HG03039 (cell line): ENCODE measurements around the gene OR51B4.
"Not testable (repeated sequence)": the region's sequence is repeated elsewhere in the genome, so short reads cannot be mapped to it uniquely, and the experiment has no call there.

Experiments
- ATAC-seq: cut with Tn5 transposase; IDR thresholded peaks from one replicate; pipeline ENCODE4 v1.9.1; 2021; ENCODE audit warnings: mild to moderate bottlenecking, moderate library complexity; ENCODE audit not compliant: unreplicated experiment

Gene OR51B4, protein sequence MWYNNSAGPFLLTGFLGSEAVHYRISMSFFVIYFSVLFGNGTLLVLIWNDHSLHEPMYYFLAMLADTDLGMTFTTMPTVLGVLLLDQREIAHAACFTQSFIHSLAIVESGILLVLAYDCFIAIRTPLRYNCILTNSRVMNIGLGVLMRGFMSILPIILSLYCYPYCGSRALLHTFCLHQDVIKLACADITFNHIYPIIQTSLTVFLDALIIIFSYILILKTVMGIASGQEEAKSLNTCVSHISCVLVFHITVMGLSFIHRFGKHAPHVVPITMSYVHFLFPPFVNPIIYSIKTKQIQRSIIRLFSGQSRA

GRCh38 chr11:5301846-5302245 is at the start of gene OR51B4:
TSS of gene OR51B4 (minus strand) at chr11:5301946. CDS start at chr11:5301946, 0 bp downstream.
- ATAC-seq, result no peak

GRCh38 chr11:5351208-5351607 is 49.5 kb upstream of the OR51B4 start, which contains the start of gene OR51B6:
TSS of gene OR51B6 (plus strand) at chr11:5351508. CDS start at chr11:5351508, 0 bp downstream.
- no peak for ATAC-seq

- ATAC-seq, result no peak
Observed at GRCh38 chr11:5349550-5349949, 47.8 kb upstream of the OR51B4 start.

DNA sequence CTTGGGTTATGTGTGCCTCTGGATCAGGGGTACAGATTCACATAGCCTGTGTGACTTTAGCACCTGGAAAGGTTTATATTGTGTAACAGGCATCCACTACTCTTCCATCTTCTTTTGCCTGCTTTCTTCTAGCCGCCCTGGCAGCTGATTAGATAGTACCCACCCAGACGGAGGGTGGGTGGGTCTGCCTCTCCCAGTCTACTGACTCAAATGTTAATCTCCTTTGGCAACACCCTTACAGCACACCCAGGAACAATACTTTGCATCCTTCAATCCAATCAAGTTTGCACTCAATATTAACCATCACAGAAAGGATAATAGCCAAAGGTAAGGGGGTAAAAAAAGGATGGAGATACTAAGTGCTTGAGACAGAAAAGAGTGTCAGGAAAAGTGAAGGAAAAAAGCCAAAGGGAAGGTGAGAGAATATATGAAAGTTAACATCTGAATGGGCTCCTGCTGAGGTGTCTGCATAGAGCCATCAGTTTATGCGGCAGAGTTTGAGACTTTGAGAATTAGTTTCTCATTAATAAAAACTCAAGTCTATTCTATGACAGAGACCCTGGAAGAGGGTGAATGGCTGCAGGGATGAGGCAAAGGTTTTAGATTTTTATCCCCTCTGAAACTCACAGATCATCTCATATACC is 46.9 kb upstream of the OR51B4 start:
- ATAC-seq, result no peak

DNA sequence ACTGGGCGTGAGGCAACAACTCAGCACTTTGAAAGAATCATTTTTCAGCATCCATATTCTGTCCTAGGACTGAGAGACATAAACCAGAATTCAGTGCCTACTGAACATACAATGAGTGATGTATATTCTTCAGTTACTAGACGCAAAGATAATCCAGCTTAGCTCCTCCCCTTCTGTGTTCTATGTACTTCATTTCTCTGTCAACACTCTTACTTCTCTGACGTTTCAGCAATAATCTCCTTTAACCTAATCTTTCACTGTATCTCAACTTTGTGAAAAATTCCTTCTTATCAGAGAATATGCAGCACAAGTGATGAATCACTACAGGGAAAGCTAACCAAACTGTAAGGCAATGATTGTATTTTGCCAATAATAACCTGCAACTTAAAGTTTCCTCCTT is 44.1 kb upstream of the OR51B4 start:
- ATAC-seq, result no peak

DNA sequence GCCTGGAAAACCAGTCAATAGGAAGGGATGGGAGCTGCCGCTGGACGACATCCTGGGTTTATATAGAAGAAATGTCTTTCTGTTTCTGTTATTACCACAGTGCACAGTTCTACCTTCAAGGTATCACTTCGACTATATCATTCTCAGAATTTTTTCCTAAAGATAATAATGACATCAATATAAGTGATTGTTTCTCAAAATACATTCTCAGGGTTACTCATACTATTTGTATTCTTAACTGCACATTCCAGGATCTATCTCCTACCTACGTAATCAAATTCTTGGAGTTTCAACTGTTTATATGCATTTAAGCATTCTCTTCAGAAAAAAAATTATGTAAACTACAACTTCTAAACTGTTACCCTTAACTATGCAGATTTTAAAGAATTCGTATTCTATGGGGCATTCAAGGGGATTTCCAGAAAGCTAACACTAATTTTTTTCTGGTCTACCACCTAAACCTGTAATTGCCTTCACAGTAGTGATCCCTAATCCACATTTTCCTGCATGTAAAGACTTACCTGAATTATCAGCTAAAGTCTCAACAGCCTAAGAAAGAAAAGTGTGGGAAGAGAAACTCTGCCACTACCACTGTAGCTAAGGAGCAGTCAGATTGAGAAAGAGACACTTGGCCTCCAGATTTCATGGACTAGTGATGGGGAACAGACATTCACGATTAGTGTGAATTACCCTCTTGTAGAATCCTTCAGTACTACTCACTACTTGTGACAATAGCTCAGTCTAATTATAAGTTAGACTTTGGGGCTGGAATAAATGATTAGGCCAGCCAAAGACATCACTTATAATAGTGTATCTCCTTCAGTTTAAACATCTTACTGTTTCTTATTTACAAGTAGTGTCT is 42.0 kb upstream of the OR51B4 start, which contains the start of gene OR51B5:
Gene OR51B5 (minus strand): TSS at position 51 of the 862 bp plus-strand sequence. CDS start 0 bp downstream, at position 51.
- ATAC-seq, result no peak

DNA sequence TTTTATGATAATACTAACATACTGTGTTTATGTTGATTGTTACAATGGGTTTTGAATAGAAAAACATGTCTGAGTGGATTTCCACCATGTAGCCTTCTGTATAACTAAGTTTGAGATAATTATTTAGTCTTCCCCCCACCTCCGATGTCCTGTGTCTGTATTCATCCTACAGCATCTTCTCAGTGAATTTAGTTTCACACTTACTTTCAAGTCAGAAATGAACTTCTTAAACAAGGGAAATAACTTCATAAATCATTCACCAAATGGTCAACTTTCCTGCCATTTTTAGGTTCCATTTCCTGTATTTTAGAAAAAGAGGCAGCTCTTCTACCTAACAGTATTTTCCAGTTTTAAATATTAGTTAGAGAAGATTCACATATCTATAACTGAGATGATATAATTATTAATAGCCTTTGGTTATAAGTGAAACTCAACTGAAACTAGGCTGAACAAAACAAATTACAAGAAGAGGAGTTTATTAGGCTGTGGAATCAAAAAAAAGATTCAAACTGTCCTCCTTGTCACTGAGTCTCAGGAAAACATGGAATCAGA is 38.1 kb upstream of the OR51B4 start:
- ATAC-seq, result no peak

- ATAC-seq, result not testable (repeated sequence)
Observed at GRCh38 chr11:5337253-5337652, 35.5 kb upstream of the OR51B4 start.

DNA sequence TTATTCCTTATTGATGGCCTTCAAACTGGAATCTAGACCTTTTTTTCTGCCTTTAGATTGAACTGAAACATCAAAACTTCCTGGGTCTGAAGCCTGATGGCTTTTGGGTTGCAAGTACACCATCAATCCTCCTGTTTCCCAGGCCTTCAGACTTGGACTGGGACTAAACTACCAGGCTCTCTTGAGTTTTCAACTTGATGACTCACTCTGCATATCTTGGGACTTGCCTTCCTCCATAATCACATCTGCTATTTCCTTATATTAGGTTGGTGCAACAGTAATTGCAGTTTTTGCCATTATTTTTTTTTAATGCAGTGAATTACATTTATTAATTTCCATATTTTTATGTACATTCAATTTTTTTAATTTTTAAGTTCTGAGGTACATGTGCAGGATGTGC is 34.6 kb upstream of the OR51B4 start:
- ATAC-seq, result no peak

DNA sequence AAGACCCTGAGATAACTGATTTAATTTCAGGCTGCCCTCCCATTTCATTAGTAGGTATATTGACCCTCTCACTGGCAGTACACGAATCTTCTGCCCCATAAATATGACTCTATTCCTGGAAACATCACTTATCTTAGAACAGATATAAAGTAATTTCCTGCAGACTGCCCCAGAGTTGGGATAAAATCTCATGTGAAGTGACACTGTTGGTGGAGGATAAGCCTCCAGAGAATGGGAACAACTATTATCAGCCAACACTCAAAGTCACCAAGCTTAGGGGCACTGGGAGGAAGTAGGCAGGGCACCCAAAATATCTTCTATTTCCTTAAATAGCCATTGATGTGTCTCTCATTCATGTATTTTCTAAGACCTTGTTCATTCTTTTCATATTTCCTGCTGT is 33.4 kb upstream of the OR51B4 start:
- no peak for ATAC-seq

DNA sequence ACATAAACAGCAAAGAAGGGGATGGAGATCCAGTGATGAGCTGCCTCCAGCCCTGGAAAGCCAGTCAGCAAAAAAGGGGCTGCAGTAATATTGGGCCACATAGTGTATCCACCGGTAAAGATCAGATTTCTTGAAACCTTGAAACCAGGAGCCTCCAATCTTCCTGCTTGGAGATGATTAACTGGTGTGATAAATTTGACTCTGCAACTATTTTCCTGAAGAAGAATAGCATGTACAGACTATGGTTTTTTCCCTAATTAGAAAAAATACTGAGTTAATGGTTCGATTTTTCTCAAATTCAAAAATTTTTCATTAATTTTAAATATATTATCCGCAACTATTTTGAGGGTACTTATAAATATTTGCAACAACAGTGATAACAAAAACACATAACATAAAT is 22.5 kb upstream of the OR51B4 start, which contains the start of gene OR51B2:
Gene OR51B2 (minus strand): TSS at position 101 of the 400 bp plus-strand sequence. CDS start 0 bp downstream, at position 101.
- ATAC-seq, result no peak

DNA sequence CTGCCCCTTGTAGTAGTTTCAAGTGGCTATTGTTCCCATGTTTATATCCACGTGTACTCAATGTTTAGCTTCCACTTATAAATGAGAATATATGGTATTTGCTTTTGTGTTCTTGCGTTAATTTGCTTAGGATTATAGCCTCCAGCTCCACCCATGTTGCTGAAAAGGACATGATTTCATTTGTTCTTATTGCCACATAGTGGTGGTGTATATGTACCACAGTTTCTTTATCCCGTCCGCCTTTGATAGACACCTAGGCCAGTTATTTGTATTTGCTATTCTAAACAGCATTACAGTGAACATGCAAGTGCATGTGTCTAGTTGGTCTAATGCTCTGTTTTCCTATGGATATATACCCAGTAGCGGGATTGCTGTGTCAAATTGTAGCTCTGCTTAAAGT is 15.5 kb upstream of the OR51B4 start:
- no peak for ATAC-seq

DNA sequence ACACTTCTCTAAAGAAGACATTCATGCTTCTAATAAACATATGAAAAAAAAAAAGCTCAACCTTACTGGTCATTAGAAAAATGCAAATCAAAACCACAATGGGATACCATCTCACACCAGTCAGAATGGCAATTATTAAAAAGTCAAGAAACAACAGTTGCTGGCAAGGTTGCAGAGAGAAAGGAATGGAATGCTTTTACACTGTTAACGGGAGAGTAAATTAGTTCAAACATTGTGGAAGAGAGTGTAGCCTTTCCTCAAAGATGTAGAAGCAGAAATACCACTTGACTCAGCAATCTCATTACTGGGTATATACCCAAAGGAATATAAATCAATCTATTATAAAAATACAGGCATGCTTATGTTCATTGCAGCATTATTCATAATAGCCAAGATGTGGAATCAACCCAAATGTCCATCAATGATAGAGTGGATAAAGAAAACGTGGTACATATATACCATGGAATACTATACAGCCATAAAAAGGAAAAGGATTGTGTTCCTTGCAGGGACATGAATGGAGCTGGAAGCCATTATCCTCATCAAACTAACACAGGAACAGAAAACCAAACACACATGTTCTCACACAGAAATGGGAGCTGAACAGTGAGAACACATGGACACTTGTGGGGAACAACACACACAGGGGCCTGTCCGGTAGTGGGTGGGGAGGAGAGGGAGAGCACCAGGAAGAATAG is 11.7 kb upstream of the OR51B4 start:
- not testable (repeated sequence) for ATAC-seq

- no peak for ATAC-seq
Observed at GRCh38 chr11:5310423-5310822, 8.7 kb upstream of the OR51B4 start.

GRCh38 chr11:5307256-5308019 is 5.7 kb upstream of the OR51B4 start:
- ATAC-seq, result no peak

DNA sequence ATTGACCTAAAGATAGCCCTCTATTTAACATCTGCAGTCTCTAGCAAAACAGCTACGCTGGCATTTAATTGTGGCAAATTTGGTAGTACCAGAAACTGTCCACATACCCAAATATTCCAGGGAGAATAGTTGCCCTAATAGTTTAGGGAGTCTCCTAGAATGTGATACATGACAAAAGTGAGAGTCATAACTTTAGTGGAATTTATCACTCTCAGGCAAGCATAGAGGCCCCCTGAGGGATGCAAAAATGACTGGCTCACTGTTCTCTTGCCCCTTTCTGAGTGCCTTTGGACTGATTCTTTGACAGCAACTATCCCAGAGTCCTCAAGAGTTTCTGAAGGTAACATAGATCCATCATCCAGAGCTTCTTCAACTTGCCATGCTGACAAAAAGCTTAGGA is 2.3 kb upstream of the OR51B4 start:
- ATAC-seq, result no peak

DNA sequence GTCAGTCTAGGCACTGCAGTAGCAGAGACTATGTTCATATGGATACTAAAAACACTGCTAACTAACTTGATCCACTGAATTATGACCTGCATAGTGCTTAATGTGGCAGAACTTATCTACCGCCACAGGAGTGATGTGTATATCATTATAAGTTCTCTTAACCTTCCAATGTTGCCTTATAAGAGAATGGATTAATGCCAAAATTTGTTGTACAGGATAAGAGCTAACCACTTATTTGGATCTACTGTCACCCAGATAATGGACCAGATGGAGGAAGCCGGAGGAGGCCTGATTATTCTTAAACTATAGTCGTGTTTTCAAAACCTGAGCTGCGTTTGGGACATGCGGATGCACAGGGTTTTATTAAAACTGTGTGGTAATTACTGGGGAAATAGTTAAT is 1.9 kb upstream of the OR51B4 start:
- no peak for ATAC-seq

- no peak for ATAC-seq
Observed at GRCh38 chr11:5300251-5300650, 1.5 kb downstream of the OR51B4 start.

GRCh38 chr11:5298451-5298850 is 3.3 kb downstream of the OR51B4 start:
- ATAC-seq, result no peak
